ENCODE measurements around the gene RNF220. TPM values are rescaled to one million over a fixed set of nuclear protein-coding genes. Genes with fewer than 3 reads are reported as not detected.

The RNF220 gene
- polyA plus RNA-seq, 1 donor (not counting 4 experiments of a cell fraction or from before 2014, with no cell fraction given): 42.7 TPM

DNA sequence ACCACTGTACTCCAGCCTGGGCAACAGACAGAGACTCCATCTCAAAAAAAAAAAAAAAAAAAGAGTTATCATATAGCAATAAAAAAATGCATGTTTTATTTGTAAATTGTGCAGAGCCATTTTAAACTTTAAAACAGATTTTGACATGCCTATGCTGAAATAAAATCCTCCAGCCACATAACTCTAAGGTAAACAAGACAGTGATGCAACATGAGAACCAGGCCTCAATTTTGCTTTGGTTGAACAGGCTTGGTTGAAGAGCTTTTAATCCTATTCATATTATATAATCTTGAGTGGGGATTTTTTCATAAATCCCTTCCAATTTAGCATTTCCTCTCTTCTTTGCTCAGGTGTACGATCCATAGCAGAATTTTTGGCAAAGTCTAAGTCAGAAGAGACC is 295.5 kb downstream of the RNF220 start:
- no peak for FAIRE-seq
- Histone ChIP-seq H3K9ac (ENCODE audit: control insufficient read depth, extremely low read depth, insufficient read depth, low read length) (no peak overlapping the region), H4K20me1 (ENCODE audit: control insufficient read depth, extremely low read depth, insufficient read depth, low read length) (no peaks in the 10 kb centered on the region), H3K36me3 (ENCODE audit: control insufficient read depth in 2 of 2, extremely low read depth in 1 of 2, insufficient read depth in 2 of 2, low read length in 2 of 2) (no peaks in the 10 kb centered on the region), H2AFZ (ENCODE audit: control insufficient read depth, low read length) (no peak overlapping the region), H3K9me3 (ENCODE audit: control insufficient read depth, low read depth, low read length) (no peaks in the 10 kb centered on the region), H3K4me1 (ENCODE audit: control insufficient read depth, extremely low read depth, insufficient read depth, low read length) (no peaks in the 10 kb centered on the region), H3K79me2 (ENCODE audit: control insufficient read depth, insufficient read depth, low read length) (no peaks in the 10 kb centered on the region), H3K9me1 (ENCODE audit: control insufficient read depth, extremely low read depth, insufficient read depth, low read length) (no peaks in the 10 kb centered on the region), H3K4me3 (ENCODE audit: control insufficient read depth in 2 of 3, extremely low read depth in 1 of 3, insufficient read depth in 2 of 3, low read depth in 1 of 3, low read length in 3 of 3) (no peak overlapping the region), H3K27ac (ENCODE audit: control insufficient read depth, insufficient read depth, low read length) (no peak overlapping the region), H3K4me2 (ENCODE audit: control insufficient read depth, extremely low read depth, insufficient read depth, low read depth, low read length) (no peak overlapping the region), H3K27me3 (ENCODE audit: control insufficient read depth, extremely low read depth, insufficient read depth, low read length) (peaks cover 7% of the 10 kb centered on the region)
- dilution Hi-C loops (cut with MboI; ENCODE audit: extremely low pct_ligation_motif_present, low sequenced_read_pairs): no loop called here
- TF ChIP-seq, protein P1, sequence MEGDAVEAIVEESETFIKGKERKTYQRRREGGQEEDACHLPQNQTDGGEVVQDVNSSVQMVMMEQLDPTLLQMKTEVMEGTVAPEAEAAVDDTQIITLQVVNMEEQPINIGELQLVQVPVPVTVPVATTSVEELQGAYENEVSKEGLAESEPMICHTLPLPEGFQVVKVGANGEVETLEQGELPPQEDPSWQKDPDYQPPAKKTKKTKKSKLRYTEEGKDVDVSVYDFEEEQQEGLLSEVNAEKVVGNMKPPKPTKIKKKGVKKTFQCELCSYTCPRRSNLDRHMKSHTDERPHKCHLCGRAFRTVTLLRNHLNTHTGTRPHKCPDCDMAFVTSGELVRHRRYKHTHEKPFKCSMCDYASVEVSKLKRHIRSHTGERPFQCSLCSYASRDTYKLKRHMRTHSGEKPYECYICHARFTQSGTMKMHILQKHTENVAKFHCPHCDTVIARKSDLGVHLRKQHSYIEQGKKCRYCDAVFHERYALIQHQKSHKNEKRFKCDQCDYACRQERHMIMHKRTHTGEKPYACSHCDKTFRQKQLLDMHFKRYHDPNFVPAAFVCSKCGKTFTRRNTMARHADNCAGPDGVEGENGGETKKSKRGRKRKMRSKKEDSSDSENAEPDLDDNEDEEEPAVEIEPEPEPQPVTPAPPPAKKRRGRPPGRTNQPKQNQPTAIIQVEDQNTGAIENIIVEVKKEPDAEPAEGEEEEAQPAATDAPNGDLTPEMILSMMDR (optimal IDR thresholded peaks at IDR 0.05 in 1 of 3, IDR thresholded peaks at IDR 0.05 in 1 of 3, conservative IDR thresholded peaks at IDR 0.05 in 1 of 3; ENCODE audit: extremely low read depth in 1 of 3, insufficient read depth in 2 of 3, low read length in 3 of 3): no peak
- no peak for TF ChIP-seq EZH2 (IDR thresholded peaks at IDR 0.05; ENCODE audit: low read length)
- no peak for DNase-seq (ENCODE audit: low read depth, low spot score)

DNA sequence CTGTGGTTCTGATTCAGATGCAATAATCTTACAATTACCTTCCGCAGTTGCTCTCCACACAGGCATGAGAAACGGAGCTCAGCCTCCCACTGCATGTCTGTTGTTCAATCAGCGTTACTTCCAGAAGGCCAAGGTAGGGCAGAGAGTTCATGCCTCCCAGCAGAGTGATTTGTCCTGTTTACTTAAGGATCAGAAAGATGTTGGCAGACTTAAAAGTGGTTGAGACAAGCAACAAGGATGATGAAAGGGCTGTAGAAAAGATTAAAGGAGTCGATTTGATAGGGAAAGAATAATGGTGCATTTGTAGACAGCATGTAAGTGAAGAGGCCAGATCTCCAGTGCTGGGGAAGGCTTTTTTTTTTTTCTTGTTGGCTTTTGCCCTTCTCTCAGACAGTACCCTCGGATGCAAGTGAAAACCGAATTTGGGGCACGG is 296.1 kb downstream of the RNF220 start:
- H3K4me1 ChIP-seq (ENCODE audit: control insufficient read depth, extremely low read depth, insufficient read depth, low read length): no peaks in the 10 kb centered on the region
- no peaks in the 10 kb centered on the region for H3K9me1 ChIP-seq (ENCODE audit: control insufficient read depth, extremely low read depth, insufficient read depth, low read length)
- FAIRE-seq (no peak), DNase-seq (ENCODE audit: low read depth, low spot score) (no peak)
- peaks cover 7% of the 10 kb centered on the region for H3K27me3 ChIP-seq (ENCODE audit: control insufficient read depth, extremely low read depth, insufficient read depth, low read length)
- H3K27ac ChIP-seq (ENCODE audit: control insufficient read depth, insufficient read depth, low read length): no peak overlapping the region
- H2AFZ ChIP-seq (ENCODE audit: control insufficient read depth, low read length): no peak overlapping the region
- H3K79me2 ChIP-seq (ENCODE audit: control insufficient read depth, insufficient read depth, low read length): no peaks in the 10 kb centered on the region
- no peaks in the 10 kb centered on the region for H3K9me3 ChIP-seq (ENCODE audit: control insufficient read depth, low read depth, low read length)
- no peak overlapping the region for H3K9ac ChIP-seq (ENCODE audit: control insufficient read depth, extremely low read depth, insufficient read depth, low read length)
- no peaks in the 10 kb centered on the region for H4K20me1 ChIP-seq (ENCODE audit: control insufficient read depth, extremely low read depth, insufficient read depth, low read length)
- no peak overlapping the region for H3K4me2 ChIP-seq (ENCODE audit: control insufficient read depth, extremely low read depth, insufficient read depth, low read depth, low read length)
- H3K36me3 ChIP-seq (ENCODE audit: control insufficient read depth in 2 of 2, extremely low read depth in 1 of 2, insufficient read depth in 2 of 2, low read length in 2 of 2): no peaks in the 10 kb centered on the region
- dilution Hi-C loops (cut with MboI; ENCODE audit: extremely low pct_ligation_motif_present, low sequenced_read_pairs): no loop called here
- TF ChIP-seq, protein P1 (optimal IDR thresholded peaks at IDR 0.05 in 1 of 3, IDR thresholded peaks at IDR 0.05 in 1 of 3, conservative IDR thresholded peaks at IDR 0.05 in 1 of 3; ENCODE audit: extremely low read depth in 1 of 3, insufficient read depth in 2 of 3, low read length in 3 of 3): no peak
- no peak for TF ChIP-seq EZH2 (IDR thresholded peaks at IDR 0.05; ENCODE audit: low read length)
- no peak overlapping the region for H3K4me3 ChIP-seq (ENCODE audit: control insufficient read depth in 2 of 3, extremely low read depth in 1 of 3, insufficient read depth in 2 of 3, low read depth in 1 of 3, low read length in 3 of 3)

Small RNA genes within 50 kb of the gene (small RNA-seq; reads per million reads assigned to genes)
- gene MIR5584 (ENCODE audit: insufficient read length in 3 of 3, low read depth in 3 of 3, low replicate concordance in 1 of 3): 0 to 0.50 (median 0.33) reads per million in 3 experiments
- 0 reads per million in 3 experiments for gene RNU6-369P (ENCODE audit: insufficient read length in 3 of 3, low read depth in 3 of 3, low replicate concordance in 1 of 3)

Other genes with a start within 250 kb of the RNF220 start
- gene DMAP1, start 191.8 kb upstream of the RNF220 start, polyA plus RNA-seq: 25.9 to 30.0 TPM (median 27.2 TPM) in 3 replicates
- gene ERI3, start 50.0 kb upstream of the RNF220 start, polyA plus RNA-seq: 43.7 to 56.6 TPM (median 49.0 TPM) in 3 replicates